ENCODE measurements around the gene ATG9B.
A peak's percentile ranks its signal among the peaks of the same experiment; 100 is the strongest.
"Not testable (repeated sequence)": the region's sequence is repeated elsewhere in the genome, so short reads cannot be mapped to it uniquely, and the experiment has no call there.

ATG9B gene

GRCh38 chr7:151035902-151036301 lies 11.6 kb upstream of the ATG9B start:
- DNase-seq = no peak

DNA sequence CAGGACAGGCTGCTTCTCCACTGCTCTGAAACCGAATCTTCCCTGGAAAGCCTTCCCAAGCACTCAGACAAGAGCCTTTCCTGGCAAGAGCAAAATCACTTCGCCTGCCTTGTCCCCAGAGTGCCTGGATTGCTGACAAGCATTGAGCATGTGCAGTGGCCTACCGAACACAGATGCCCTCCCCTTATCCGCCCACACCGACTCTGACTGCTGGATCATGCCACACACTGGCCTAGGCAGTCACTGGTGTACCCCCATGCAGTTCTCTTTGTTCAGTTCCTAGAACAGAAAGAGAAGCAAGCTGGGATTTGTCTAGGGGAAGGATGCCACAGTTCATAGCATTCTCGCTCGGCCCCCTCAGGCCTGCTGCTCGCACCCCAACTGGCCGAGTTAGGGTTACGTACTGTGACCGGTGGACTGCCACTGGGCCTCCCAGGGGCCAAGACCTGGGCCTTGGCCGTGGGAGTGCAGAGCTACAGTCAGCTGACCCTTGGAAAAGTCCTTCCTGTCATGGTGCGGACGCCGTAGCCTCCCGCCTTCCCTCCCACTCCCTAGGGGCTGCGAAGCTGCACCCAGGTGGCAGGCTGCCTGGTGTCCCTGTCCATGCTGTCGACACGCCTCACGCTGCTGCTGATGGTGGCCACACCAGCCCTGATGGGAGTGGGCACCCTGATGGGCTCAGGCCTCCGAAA lies 10.9 kb upstream of the ATG9B start:
- DNase-seq = no peak

GRCh38 chr7:151034312-151035025 lies 10.2 kb upstream of the ATG9B start:
- no peak for DNase-seq

GRCh38 chr7:151033864-151034249 lies 9.6 kb upstream of the ATG9B start:
- no peak for DNase-seq

GRCh38 chr7:151032936-151033863 lies 8.9 kb upstream of the ATG9B start:
- DNase-seq = no peak

DNA sequence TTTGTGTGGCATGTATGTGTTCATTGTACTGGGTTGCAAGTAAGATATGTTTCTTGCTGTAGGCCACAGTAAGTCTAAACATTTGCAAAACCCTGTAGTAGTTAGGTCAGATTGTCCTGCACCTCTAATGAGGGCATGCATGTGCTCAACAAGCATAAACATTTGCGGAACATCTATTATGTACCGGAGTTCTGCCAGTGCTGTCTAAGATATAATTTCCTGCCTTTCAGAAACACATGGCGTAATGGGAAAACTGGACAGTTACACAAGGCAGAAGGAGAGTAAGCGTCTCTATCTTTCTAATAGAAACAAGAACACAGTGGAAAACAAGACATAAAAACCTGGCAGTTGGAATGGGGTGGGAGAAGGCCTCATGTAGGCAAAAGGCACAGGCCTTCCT lies 6.7 kb upstream of the ATG9B start:
- no peak for DNase-seq

DNA sequence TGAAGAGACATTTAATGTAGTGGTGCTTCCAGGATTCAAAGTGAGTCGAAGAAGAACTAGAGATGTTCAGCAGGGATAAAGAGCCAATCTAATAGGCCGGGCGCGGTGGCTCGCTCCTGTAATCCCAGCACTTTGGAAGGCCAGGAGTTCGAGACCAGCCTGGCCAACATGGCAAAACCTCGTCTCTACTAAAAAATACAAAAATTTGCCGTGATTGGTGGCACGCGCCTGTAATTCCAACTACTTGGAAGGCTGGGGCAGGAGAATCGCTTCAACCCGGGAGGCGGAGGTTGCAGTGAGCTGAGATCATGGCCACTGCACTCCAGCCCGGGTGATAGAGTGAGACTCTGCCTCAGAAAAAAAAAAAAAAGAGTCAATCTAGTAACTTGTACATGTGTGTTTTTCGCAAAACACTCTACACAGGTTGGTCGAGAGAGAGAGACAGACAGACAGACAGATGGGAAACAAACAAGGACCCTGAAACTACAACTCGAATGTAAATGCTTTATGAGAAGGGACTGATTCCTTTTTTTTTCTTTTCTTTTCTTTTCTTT lies 4.7 kb upstream of the ATG9B start:
- no peak for DNase-seq

DNA sequence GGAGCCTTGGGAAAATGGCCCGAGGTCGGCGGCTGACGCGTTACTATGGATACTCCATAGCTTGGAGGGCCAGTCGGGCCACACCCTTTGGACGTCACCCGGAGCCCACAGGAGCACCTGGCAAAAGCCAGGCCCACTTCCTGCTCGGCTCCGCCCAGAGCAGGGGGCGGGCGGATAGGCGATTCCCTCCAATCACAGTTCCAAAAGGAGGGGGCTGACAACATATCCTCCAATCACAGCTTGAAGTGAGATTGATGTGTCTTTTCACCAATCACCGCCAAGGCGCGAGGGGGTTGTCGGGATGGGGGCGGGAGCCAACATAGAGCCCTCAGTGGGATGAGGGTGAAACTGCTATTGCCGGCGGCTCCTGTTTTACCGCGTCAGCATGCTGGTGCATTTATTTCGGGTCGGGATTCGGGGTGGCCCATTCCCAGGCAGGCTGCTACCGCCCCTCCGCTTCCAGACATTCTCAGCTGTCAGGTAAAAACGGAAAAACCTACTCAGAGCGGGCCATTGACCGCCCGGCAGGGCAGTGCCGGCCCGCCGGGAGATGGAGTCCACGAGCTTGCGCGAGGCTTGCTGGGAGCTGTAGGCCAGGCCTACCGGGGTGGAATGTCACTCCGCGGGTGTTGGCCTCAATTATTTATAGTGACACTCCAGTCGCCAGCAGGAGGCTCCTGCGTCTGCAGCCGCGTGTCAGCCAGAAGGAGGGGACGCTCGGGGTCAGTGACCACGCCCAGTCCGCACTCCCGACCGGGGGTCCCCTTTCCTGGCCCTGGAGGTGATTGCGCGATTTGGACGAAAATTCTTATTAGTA lies 4.0 kb upstream of the ATG9B start, which contains the start of gene ABCB8:
TSS of gene ABCB8 (plus strand) at position 320 of the 817 bp plus-strand sequence. CDS start at position 386, 66 bp downstream.
- peak; percentile 96 for DNase-seq

DNA sequence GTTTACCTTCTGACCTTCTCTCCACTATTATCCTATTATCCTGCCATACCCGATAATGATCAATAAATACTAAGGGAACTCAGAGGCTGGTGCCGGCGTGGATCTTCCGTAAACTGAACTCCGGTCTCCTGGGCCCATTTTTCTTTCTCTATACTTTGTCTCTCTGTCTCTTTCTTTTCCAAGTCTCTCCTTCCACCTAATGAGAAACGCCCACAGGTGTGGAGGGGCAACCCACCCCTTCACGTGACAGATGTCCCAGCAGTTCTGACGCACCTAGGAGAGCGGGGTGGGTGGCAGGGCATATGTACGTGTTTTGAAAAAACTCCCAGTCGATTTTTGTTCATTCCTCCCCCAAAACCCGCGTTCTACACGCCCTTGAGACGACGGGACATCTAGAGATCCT lies 3.4 kb upstream of the ATG9B start:
- not testable (repeated sequence) for DNase-seq

- DNase-seq = not testable (repeated sequence)
Observed at GRCh38 chr7:151026771-151027727, 2.8 kb upstream of the ATG9B start.

- no peak for DNase-seq
Observed at GRCh38 chr7:151025924-151026671, 1.8 kb upstream of the ATG9B start.

- no peak for DNase-seq
Observed at GRCh38 chr7:151023232-151023631, 1.1 kb downstream of the ATG9B start.

DNA sequence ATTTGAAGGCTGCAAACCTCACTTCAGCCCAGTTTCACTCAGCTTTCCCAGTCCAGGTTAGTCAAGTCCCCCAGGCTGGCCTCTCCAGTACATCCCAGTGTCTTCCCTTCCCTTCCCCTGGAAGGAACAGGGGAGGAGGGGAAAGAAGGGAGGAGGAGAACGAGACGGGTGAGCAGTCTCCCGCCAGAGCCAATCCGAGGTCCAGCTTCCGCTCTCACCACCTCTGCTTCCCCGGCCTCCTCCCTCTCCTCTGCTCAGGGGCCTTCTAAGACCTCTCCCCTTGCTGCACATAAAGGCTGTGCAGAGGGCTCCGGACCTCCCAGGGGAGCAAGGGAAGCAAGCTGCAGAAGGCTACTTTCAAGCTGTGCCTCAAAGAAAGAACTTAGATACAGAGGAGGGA lies 4.1 kb downstream of the ATG9B start:
- DNase-seq = no peak

GRCh38 chr7:151019130-151019447 lies 5.2 kb downstream of the ATG9B start:
- DNase-seq = no peak

DNA sequence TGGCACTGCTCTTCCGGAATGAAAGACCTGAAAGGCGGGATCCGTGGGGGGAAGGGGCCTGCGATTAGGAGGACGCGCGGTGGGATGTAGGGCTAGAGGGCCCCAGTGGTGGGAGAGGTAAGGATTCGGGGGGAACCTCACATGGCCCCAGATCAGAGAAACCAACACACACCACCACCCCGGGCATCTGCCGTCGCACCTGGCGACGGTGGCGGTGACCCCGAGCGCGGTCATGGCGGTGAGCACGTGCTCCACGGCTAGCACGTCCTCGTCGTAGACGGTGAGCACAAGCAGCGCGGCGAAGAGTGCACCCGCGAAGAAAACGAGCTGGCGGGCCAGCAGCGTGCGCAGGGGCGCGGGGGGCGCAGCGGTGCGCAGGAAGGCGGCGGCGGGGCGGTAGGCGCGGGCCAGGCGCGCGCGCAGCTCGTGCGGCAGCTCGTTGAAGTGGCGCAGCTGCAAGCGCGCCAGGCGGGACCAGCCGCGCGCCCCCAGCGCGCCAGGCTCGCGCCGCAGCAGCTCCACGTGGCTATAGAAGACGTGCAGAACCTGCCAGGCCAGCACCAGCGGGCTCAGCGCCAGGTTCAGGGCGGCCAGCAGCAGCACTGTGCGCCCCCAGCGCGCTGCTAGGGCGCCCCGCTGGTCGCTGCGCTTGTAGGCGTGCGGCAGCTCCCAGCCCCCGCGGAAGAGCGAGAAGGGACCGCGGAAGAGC lies 5.7 kb downstream of the ATG9B start:
- peak; percentile 43 for DNase-seq

DNA sequence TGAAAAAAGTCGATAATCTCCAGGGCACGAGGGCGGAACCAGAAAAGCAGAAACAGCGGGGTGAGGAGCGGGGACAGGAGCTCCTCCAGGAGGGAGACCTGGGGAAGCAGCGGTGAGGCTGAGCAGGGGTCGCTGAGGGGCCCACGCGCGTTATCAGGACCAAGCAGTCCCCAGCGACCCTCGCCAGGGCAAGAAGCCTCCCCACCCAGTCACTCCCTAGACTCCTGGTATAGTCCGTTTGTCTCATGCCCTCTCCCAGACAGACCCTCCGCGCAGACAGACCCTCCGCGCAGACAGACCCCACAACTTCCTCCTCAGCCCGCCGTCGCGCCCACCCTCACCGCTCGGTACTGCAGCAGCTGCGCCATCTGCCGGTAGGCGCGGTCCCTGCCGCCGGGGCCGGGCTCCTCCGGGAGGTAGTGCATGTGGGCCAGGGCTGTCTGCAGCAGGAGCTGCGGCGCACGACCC lies 6.3 kb downstream of the ATG9B start:
- DNase-seq = peak; percentile 87

DNA sequence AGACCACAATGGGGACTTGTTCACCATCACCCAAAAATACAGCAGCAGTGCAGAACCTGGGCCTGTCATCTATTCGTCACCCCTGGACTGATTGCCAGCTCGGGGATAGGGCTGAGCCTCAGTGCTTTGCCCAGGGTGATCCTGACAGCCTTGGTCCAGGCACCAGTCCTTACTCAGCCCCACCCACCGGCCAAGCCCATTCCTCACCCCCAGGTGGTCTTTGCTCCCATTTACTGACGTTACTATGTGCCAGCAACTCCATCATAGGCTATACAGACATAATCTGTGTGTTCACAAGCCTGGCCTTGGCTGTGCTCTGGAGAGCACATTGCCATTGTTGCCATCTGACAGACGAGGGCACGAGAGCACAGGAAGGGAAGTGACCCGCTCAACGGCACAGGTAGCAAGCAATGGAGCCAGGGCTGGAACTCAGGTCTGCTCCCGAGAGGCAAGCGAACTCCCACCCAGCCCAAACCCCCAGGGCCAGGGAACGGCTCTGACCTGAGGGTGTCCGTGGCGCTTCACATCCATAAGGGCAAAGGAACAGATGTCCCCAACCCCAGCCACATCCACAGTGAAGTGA lies 6.8 kb downstream of the ATG9B start:
- no peak for DNase-seq

DNA sequence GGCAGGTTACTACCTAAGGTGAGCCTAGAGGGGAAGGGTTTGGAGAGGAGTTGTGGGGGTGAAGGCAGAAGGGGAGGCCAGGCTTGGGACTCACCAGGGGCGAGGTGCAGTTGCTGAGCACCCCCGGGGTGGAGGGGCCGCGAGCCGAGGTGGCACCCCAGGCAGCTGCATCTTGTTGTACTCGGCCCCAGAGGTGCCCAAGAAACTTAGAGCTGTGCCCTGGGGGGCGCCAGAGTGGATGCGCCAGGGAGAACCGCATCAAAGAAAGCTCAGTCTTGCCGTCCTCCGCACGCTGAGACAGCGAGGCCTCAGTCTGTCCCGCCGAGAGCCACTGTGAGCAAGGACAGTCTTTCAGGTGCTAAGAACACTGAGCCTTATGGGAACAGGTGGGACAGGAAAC lies 7.4 kb downstream of the ATG9B start:
- DNase-seq = no peak

GRCh38 chr7:151016505-151016904 lies 7.8 kb downstream of the ATG9B start:
- no peak for DNase-seq

Data from activated CD8-positive, alpha-beta memory T cell treated with anti-CD3 and anti-CD28 coated beads, Interleukin-2, amount 50 U/mL, for 4 hours (primary cell).